ENCODE results near the gene PRDM16. TPM values are rescaled to one million over a fixed set of nuclear protein-coding genes. Genes with fewer than 3 reads are reported as not detected.

Gene PRDM16
- total and polyA plus RNA-seq, 2 of the 13 experiments (the other 11 are each of a cell fraction or from before 2014, with no cell fraction given), result 0.15 to 0.81 TPM

GRCh38 chr1:3249631-3250501 is 180.9 kb downstream of the PRDM16 start (continued):
- TF ChIP-seq ZNF879 (CRISPR knock-in tag; IDR thresholded peaks at IDR 0.05), result no peak
- TF ChIP-seq YEATS2 (CRISPR knock-in tag; IDR thresholded peaks at IDR 0.05; ENCODE audit: borderline replicate concordance), result no peak
- no peak for TF ChIP-seq ZNF383 (CRISPR knock-in tag; IDR thresholded peaks at IDR 0.05; ENCODE audit: borderline replicate concordance)
- TF ChIP-seq MIER2 (CRISPR knock-in tag; IDR thresholded peaks at IDR 0.05), result no peak
- no peak for TF ChIP-seq SMARCC2 (IDR thresholded peaks at IDR 0.05)
- 0 out of 2 replicates have a peak, but pooled peaks have one; percentile 53 for TF ChIP-seq ZMAT3 (CRISPR knock-in tag; conservative IDR thresholded peaks at IDR 0.05)
- TF ChIP-seq GRHL1 (CRISPR knock-in tag; conservative IDR thresholded peaks at IDR 0.05), result no peak
- TF ChIP-seq IRF9 (CRISPR knock-in tag; IDR thresholded peaks at IDR 0.05; ENCODE audit: borderline replicate concordance), result no peak
- TF ChIP-seq JUNB (CRISPR knock-in tag; IDR thresholded peaks at IDR 0.05; ENCODE audit: borderline replicate concordance), result no peak
- TF ChIP-seq SAP130 (CRISPR knock-in tag; IDR thresholded peaks at IDR 0.05; ENCODE audit: low read depth), result no peak
- TF ChIP-seq MNT (IDR thresholded peaks at IDR 0.05), result no peak
- peak; percentile 80 for TF ChIP-seq SALL1 (CRISPR knock-in tag; IDR thresholded peaks at IDR 0.05)
- no peak for TF ChIP-seq ATF6 (CRISPR knock-in tag; conservative IDR thresholded peaks at IDR 0.05)
- no peak for TF ChIP-seq FIP1L1 (IDR thresholded peaks at IDR 0.05; ENCODE audit: borderline replicate concordance, insufficient read depth, low read depth, low read length)
- TF ChIP-seq ATAD3A (CRISPR knock-in tag; IDR thresholded peaks at IDR 0.05), result no peak
- TF ChIP-seq HINFP (CRISPR knock-in tag; IDR thresholded peaks at IDR 0.05; ENCODE audit: low read depth), result no peak
- TF ChIP-seq NPAS2 (CRISPR knock-in tag; IDR thresholded peaks at IDR 0.05; ENCODE audit: borderline replicate concordance), result no peak
- TF ChIP-seq ZNF878 (CRISPR knock-in tag; IDR thresholded peaks at IDR 0.05), result no peak
- no peak; the same call in 1 of the 2 replicates for TF ChIP-seq TBX3 (IDR thresholded peaks at IDR 0.05; ENCODE audit: borderline replicate concordance)
- no peak for TF ChIP-seq ZNF639 (CRISPR knock-in tag; conservative IDR thresholded peaks at IDR 0.05)
